AG09319 (cell line): ENCODE data around the gene CTNNA3.

Experiments
- DNase-seq: peaks from one replicate; pipeline ENCODE4 v3.0.0-alpha.2; 2010; ENCODE audit warnings: low read depth; ENCODE audit errors: extremely low read depth
- TF ChIP-seq, protein P1 (sequence below): IDR thresholded peaks from 2 replicates; pipeline ENCODE4 v1.5.1; 2011; ENCODE audit warnings: low read depth, mild to moderate bottlenecking, inconsistent platforms, low read length, moderate library complexity

Gene CTNNA3

DNA sequence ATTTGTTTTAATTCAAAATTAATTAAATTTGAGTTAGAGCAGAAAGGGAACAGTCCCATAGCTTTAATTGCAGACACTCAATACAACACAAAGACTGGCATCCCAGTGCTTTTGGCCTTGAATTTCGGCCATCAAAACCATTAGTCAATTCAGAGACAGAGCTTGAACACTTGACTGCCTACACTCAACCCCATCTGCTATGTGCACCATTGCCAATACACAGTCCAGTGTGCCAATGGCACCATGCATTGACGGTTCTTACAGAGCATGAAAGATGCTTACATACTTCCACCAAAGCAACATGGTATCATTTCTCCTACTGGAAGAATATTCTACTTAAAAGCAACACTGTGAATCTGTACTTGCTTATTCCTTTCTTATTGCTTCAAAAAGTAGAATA, 813.7 kb downstream of the CTNNA3 start:
- DNase-seq, result no peak

DNA sequence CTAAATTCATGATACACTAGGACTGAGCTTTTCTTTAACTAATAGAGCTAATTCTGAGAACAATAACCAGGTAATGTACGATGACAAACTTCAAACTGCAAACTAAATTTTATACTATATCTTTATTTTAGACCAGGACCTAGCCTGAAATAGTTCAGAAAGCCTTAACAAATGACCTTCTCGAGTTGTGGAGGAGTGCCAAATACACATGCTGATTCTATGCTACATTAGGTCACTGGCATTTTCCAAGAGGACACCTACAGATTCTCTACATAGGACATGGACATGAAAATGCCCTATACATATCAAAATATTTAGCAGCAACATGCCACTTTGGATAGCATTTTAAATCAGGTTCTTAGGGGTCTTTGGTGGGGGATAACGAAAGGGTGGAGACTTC, 814.2 kb downstream of the CTNNA3 start:
- DNase-seq, result no peak
- TF ChIP-seq, protein P1, sequence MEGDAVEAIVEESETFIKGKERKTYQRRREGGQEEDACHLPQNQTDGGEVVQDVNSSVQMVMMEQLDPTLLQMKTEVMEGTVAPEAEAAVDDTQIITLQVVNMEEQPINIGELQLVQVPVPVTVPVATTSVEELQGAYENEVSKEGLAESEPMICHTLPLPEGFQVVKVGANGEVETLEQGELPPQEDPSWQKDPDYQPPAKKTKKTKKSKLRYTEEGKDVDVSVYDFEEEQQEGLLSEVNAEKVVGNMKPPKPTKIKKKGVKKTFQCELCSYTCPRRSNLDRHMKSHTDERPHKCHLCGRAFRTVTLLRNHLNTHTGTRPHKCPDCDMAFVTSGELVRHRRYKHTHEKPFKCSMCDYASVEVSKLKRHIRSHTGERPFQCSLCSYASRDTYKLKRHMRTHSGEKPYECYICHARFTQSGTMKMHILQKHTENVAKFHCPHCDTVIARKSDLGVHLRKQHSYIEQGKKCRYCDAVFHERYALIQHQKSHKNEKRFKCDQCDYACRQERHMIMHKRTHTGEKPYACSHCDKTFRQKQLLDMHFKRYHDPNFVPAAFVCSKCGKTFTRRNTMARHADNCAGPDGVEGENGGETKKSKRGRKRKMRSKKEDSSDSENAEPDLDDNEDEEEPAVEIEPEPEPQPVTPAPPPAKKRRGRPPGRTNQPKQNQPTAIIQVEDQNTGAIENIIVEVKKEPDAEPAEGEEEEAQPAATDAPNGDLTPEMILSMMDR, result no peak

More for the DNA sequence above, 813.7 kb downstream of the CTNNA3 start:
- TF ChIP-seq, protein P1, result no peak

DNA sequence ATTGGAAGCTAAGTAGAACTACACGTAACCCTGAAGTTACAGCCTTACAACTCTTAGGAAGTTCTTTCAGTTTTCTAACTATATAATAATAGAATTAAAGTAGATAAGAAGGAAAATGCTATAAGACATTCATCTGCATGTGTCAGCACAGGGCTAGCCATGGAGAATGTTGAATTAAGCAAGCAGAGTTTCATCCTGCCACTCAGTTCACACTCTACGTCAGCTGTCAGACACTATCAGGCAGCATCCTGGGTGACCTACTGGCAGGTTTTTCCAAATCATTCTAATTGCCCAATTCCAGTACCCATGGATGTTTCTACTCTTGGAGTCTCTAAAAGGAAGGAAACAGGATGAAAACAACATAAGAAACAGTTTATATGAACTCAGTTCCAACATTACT, 815.2 kb downstream of the CTNNA3 start:
- TF ChIP-seq, protein P1, result no peak
- DNase-seq, result no peak

DNA sequence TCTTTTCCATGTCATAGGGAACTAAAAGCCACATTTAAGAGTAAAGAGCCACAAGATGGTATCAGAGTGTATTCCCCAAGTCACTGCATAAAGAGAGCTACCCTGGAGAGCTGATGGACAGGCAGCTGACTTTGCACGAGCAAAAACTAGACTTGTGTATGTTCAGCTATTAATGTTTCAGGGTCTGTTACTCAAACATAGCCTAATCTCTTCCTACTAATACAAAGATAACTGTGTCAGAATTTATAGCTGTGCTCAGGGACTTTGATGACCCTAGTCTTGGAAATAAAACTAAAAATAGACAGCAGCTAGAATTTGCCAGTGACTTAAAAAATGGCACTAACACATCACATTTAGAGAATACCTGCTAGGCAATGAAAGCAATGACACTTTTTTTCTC, 815.7 kb downstream of the CTNNA3 start:
- TF ChIP-seq, protein P1, result no peak
- DNase-seq, result no peak

DNA sequence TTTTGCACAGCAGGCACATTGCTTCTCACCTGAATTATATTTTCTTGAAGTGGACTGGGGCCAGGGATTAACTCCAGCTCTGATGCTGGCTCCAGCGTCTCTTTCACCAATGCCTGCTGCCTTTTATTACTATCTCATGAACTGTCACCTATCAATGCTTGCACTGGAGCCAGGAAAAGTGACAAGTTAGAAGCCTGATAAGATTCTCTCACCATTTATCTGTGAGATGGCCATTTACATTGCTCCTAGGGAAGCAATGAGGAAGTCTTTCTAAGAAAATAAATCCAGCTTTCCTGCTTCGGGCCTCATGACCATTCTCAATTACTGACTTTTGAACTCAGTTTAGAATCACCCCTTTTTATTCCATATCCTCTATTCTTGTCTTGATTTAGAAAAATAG, 818.6 kb downstream of the CTNNA3 start:
- TF ChIP-seq, protein P1, result no peak
- DNase-seq, result no peak

DNA sequence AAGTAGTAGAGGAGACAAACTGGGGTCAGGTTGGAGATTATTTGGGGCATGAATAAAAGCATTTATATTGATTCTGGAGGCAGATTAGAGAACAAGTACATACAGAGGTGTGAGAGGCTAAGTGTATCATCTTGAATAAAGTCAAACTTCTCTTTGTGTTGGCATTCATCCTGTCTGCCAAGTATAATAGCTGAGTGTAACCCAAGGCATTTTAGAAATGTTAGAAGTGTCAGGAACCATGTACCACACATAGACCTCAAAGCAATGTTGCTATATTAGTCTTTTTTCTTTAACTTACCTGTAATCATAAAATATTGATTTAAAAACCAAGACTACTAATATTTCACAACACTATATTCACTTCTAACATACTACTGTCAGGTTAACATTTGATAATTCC, 826.4 kb downstream of the CTNNA3 start:
- no peak for DNase-seq
- TF ChIP-seq, protein P1, result no peak

DNA sequence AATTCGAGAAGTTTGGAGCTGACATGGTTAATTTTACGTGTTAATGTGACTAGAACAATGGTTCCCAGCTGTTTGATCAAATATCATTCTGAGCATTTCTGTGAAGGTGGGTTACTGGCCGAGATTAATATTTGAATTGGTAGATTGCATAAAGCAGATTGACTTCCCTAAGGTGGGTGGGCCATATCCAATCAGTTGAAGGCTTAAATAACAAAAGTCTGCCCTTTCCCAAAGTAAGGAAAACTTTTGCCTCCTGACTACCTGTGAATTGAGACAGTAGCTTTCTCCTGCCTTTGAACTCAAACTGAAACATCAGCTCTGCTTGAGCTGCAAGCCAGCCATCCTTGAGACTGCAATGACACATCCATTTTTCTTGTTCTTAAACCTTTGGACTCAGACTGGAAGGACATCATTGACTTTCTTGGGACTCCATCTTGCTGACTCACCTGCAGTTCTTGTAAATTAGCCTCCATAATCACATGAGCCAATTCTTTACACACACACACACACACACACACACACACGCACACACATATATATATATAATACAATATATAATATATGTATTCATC, 833.2 kb downstream of the CTNNA3 start:
- TF ChIP-seq, protein P1, result no peak

More for the DNA sequence above, 833.2 kb downstream of the CTNNA3 start:
- no peak for DNase-seq
